CD8-positive, alpha-beta memory T cell (primary cell): ENCODE measurements around the gene AHCY. TPM values are rescaled to one million over a fixed set of nuclear protein-coding genes. Genes with fewer than 3 reads are reported as not detected.

ENCODE experiments used
- CTCF ChIA-PET: fragments of 350-600 bp; sonication (Branson Sonifier 250); formaldehyde crosslinking; loops from one replicate; lab custom pipeline; 2021; ENCODE audit warnings: antibody characterized with exemption; lab: Charles Lee
- POLR2A ChIA-PET: fragments of 350-600 bp; sonication (Branson Sonifier 250); formaldehyde crosslinking; loops from one replicate; lab custom pipeline; 2021; ENCODE audit warnings: antibody characterized with exemption; lab: Charles Lee
- DNase-seq, 5 donors: peaks; one replicate each; pipeline versions ENCODE4 v3.0.0 to v3.0.0-alpha.2; 2020 to 2022; ENCODE audit warnings: mixed read lengths in 1 of 5
- H3K27ac ChIP-seq: one replicate; pipeline ENCODE4 v1.7.0; 2013; ENCODE audit warnings: low read depth, mild to moderate bottlenecking, low read length, moderate library complexity
- H3K27me3 ChIP-seq: 2 replicates; pipeline ENCODE4 v1.7.0; 2013; ENCODE audit warnings: low read length, mild to moderate bottlenecking; ENCODE audit not compliant: insufficient read depth, poor library complexity, severe bottlenecking
- H3K36me3 ChIP-seq: 2 replicates; pipeline ENCODE4 v1.7.0; 2013; ENCODE audit warnings: mild to moderate bottlenecking, low read length, moderate library complexity; ENCODE audit not compliant: insufficient read depth
- H3K4me1 ChIP-seq: 2 replicates; pipeline ENCODE4 v1.7.0; 2013; ENCODE audit warnings: mild to moderate bottlenecking, low read length, moderate library complexity; ENCODE audit not compliant: insufficient read depth
- H3K4me3 ChIP-seq: 2 replicates; pipeline ENCODE4 v1.7.0; 2013; ENCODE audit warnings: mild to moderate bottlenecking, low read length
- H3K9me3 ChIP-seq: 2 replicates; pipeline ENCODE4 v1.7.0; 2013; ENCODE audit warnings: mild to moderate bottlenecking, low read length
- H3K27ac Mint-ChIP-seq, 8 donors: one replicate each; pipeline ENCODE4 v1.8.0; 2020 to 2021; ENCODE audit warnings: mixed read lengths in 8 of 8, mild to moderate bottlenecking in 6 of 8, inconsistent platforms in 3 of 8, moderate library complexity in 3 of 8
- H3K27me3 Mint-ChIP-seq, 2 donors: one replicate each; pipeline ENCODE4 v1.8.0; 2020 to 2021; ENCODE audit warnings: mixed read lengths in 2 of 2, mild to moderate bottlenecking in 1 of 2, moderate library complexity in 1 of 2
- H3K36me3 Mint-ChIP-seq, 3 donors: one replicate each; pipeline ENCODE4 v1.8.0; 2020 to 2021; ENCODE audit warnings: mixed read lengths in 3 of 3, inconsistent platforms in 1 of 3, mild to moderate bottlenecking in 1 of 3
- H3K4me1 Mint-ChIP-seq, 3 donors: one replicate each; pipeline ENCODE4 v1.8.0; 2020 to 2021; ENCODE audit warnings: mixed read lengths in 3 of 3, inconsistent platforms in 1 of 3, mild to moderate bottlenecking in 1 of 3
- H3K4me3 Mint-ChIP-seq, 7 donors: one replicate each; pipeline ENCODE4 v1.8.0; 2020 to 2021; ENCODE audit warnings: mixed read lengths in 7 of 7, mild to moderate bottlenecking in 6 of 7, moderate library complexity in 4 of 7, inconsistent platforms in 2 of 7
- H3K9me3 Mint-ChIP-seq, 5 donors: one replicate each; pipeline ENCODE4 v1.8.0; 2020 to 2022; ENCODE audit warnings: mixed read lengths in 5 of 5, mild to moderate bottlenecking in 3 of 5, moderate library complexity in 2 of 5, inconsistent platforms in 1 of 5
- polyA plus RNA-seq: library from polyadenylated mRNA; unstranded; fragments of 300-500 nt; fragmentation: Illumina TruSeq; gene quantifications from one replicate; pipeline ENCODE4 v1.2.3, GENCODE V29; 2021
- total RNA-seq, 2 experiments: library from RNA; stranded (reverse); gene quantifications; one replicate each; pipeline ENCODE4 v1.2.3, GENCODE V29; 2021

Gene AHCY
- total and polyA plus RNA-seq, 3 experiments from 2014 or later, result 21.4 to 175 (median 169) TPM

- no peak for DNase-seq
- peaks cover 9% of the 10 kb centered on the region for H3K4me1 ChIP-seq
- no peaks in the 10 kb centered on the region for H3K9me3 ChIP-seq
- CTCF ChIA-PET, result no interaction called here
- H3K27me3 Mint-ChIP-seq, result peaks cover 4 to 24% of the 10 kb centered on the region in 2 donors
- H3K27me3 ChIP-seq, result no peaks in the 10 kb centered on the region
- H3K4me1 Mint-ChIP-seq, result peaks cover 0 to 12% (median 9%) of the 10 kb centered on the region in 3 donors
- H3K36me3 ChIP-seq, result no peaks in the 10 kb centered on the region
- POLR2A ChIA-PET, result no interaction called here
- H3K9me3 Mint-ChIP-seq, result no peaks in the 10 kb centered on the region
- no peak overlapping the region for H3K27ac Mint-ChIP-seq
- no peak overlapping the region for H3K4me3 Mint-ChIP-seq
- H3K36me3 Mint-ChIP-seq, result no peaks in the 10 kb centered on the region
- H3K4me3 ChIP-seq, result no peak overlapping the region
- H3K27ac ChIP-seq, result no peak overlapping the region
Observed at GRCh38 chr20:34320861-34321260, 17.7 kb upstream of the AHCY start.

- ChIA-PET CTCF (no interaction called here), POLR2A (no interaction called here)
- Histone ChIP-seq H3K27me3 (no peaks in the 10 kb centered on the region), H3K9me3 (no peaks in the 10 kb centered on the region), H3K4me3 (no peak overlapping the region), H3K36me3 (no peaks in the 10 kb centered on the region), H3K27ac (no peak overlapping the region), H3K4me1 (no peaks in the 10 kb centered on the region)
- DNase-seq, result no peak
- Mint-ChIP-seq H3K4me3 (no peak overlapping the region), H3K27me3 (peaks cover 4 to 20% of the 10 kb centered on the region in 2 donors), H3K36me3 (no peaks in the 10 kb centered on the region), H3K27ac (no peak overlapping the region), H3K4me1 (peaks cover 0 to 2% (median 0%) of the 10 kb centered on the region in 3 donors), H3K9me3 (no peaks in the 10 kb centered on the region)
Observed at GRCh38 chr20:34318609-34319443, 15.7 kb upstream of the AHCY start.

GRCh38 chr20:34316196-34316814 lies 13.2 kb upstream of the AHCY start:
- H3K36me3 Mint-ChIP-seq, result no peaks in the 10 kb centered on the region
- H3K4me3 Mint-ChIP-seq, result no peak overlapping the region
- no peaks in the 10 kb centered on the region for H3K9me3 Mint-ChIP-seq
- H3K27ac Mint-ChIP-seq, result peak overlapping the region in 1 of 8 donors; percentile 26
- DNase-seq, result no peak
- ChIA-PET POLR2A (interaction anchor here (0.6 kb wide), 1 partner anchor 42 kb away, joined by 3 read pairs; no protein-coding TSS in a partner anchor), CTCF (no interaction called here)
- Histone ChIP-seq H3K9me3 (no peaks in the 10 kb centered on the region), H3K27me3 (peaks cover 7% of the 10 kb centered on the region), H3K4me1 (peaks cover 9% of the 10 kb centered on the region), H3K36me3 (no peaks in the 10 kb centered on the region), H3K4me3 (no peak overlapping the region), H3K27ac (no peak overlapping the region)
- peaks cover 6 to 13% (median 12%) of the 10 kb centered on the region in 3 donors for H3K4me1 Mint-ChIP-seq
- H3K27me3 Mint-ChIP-seq, result peaks cover 4 to 24% of the 10 kb centered on the region in 2 donors

- Mint-ChIP-seq H3K27ac (no peak overlapping the region), H3K4me1 (peaks cover 6 to 13% (median 12%) of the 10 kb centered on the region in 3 donors), H3K4me3 (no peak overlapping the region), H3K9me3 (no peaks in the 10 kb centered on the region), H3K36me3 (no peaks in the 10 kb centered on the region), H3K27me3 (peaks cover 2 to 24% of the 10 kb centered on the region in 2 donors)
- no peak for DNase-seq
- Histone ChIP-seq H3K9me3 (no peaks in the 10 kb centered on the region), H3K27me3 (peaks cover 7% of the 10 kb centered on the region), H3K4me3 (no peak overlapping the region), H3K36me3 (no peaks in the 10 kb centered on the region), H3K27ac (no peak overlapping the region), H3K4me1 (peaks cover 9% of the 10 kb centered on the region)
- ChIA-PET POLR2A (no interaction called here), CTCF (interaction anchor here (1.5 kb wide), 1 partner anchor 455 kb away, joined by 4 read pairs; no protein-coding TSS in a partner anchor)
Observed at GRCh38 chr20:34315236-34315635, 12.1 kb upstream of the AHCY start.

GRCh38 chr20:34312544-34313217 lies 9.5 kb upstream of the AHCY start:
- CTCF ChIA-PET, result interaction anchor here (0.6 to 3.5 kb wide), 55 partner anchors 10 to 464 kb away, joined by 3 to 73 read pairs (median 5); partner anchors contain the start of genes AHCY, DYNLRB1, ITCH and MAP1LC3A
- Mint-ChIP-seq H3K27ac (peak overlapping the region in 4 of 8 donors; percentile 11 to 90 (median 70)), H3K9me3 (no peaks in the 10 kb centered on the region), H3K4me1 (peaks cover 6 to 13% (median 12%) of the 10 kb centered on the region in 3 donors), H3K36me3 (no peaks in the 10 kb centered on the region), H3K4me3 (peak overlapping the region in 6 of 7 donors; percentile 0 to 63 (median 28)), H3K27me3 (peaks cover 2 to 23% of the 10 kb centered on the region in 2 donors)
- Histone ChIP-seq H3K27ac (no peak overlapping the region), H3K4me3 (no peak overlapping the region), H3K4me1 (peaks cover 9% of the 10 kb centered on the region), H3K27me3 (peaks cover 7% of the 10 kb centered on the region), H3K36me3 (no peaks in the 10 kb centered on the region), H3K9me3 (no peaks in the 10 kb centered on the region)
- DNase-seq, result peak; percentile 76 to 89 (median 80)
- POLR2A ChIA-PET, result interaction anchor here (0.6 to 1.2 kb wide), 2 partner anchors 10 to 395 kb away, joined by 3 read pairs; partner anchors contain the start of gene AHCY

- H3K4me1 ChIP-seq, result peaks cover 9% of the 10 kb centered on the region
- H3K9me3 ChIP-seq, result no peaks in the 10 kb centered on the region
- peaks cover 6 to 13% (median 12%) of the 10 kb centered on the region in 3 donors for H3K4me1 Mint-ChIP-seq
- peaks cover 7% of the 10 kb centered on the region for H3K27me3 ChIP-seq
- H3K27ac ChIP-seq, result no peak overlapping the region
- CTCF ChIA-PET, result interaction anchor here (0.8 to 3.5 kb wide), 43 partner anchors 9 to 463 kb away, joined by 3 to 73 read pairs (median 6); partner anchors contain the start of genes AHCY, DYNLRB1, ITCH and MAP1LC3A
- H3K27ac Mint-ChIP-seq, result peak overlapping the region in 1 of 8 donors; percentile 17
- no peaks in the 10 kb centered on the region for H3K9me3 Mint-ChIP-seq
- no peak for DNase-seq
- H3K36me3 ChIP-seq, result no peaks in the 10 kb centered on the region
- no peak overlapping the region for H3K4me3 ChIP-seq
- peaks cover 2 to 23% of the 10 kb centered on the region in 2 donors for H3K27me3 Mint-ChIP-seq
- POLR2A ChIA-PET, result interaction anchor here (1.2 kb wide), 1 partner anchor 396 kb away, joined by 3 read pairs; no protein-coding TSS in a partner anchor
- no peaks in the 10 kb centered on the region for H3K36me3 Mint-ChIP-seq
- no peak overlapping the region for H3K4me3 Mint-ChIP-seq
Observed at GRCh38 chr20:34312024-34312460, 8.9 kb upstream of the AHCY start.

GRCh38 chr20:34311118-34312023 lies 8.2 kb upstream of the AHCY start:
- DNase-seq, result no peak
- no peak overlapping the region for H3K4me3 Mint-ChIP-seq

More at GRCh38 chr20:34311118-34312023, 8.2 kb upstream of the AHCY start:
- Histone ChIP-seq H3K9me3 (no peaks in the 10 kb centered on the region), H3K4me1 (peaks cover 9% of the 10 kb centered on the region), H3K36me3 (no peaks in the 10 kb centered on the region), H3K27me3 (peaks cover 7% of the 10 kb centered on the region), H3K4me3 (no peak overlapping the region), H3K27ac (no peak overlapping the region)
- POLR2A ChIA-PET, result no interaction called here
- CTCF ChIA-PET, result interaction anchor here (1.0 to 3.5 kb wide), 14 partner anchors 9 to 461 kb away, joined by 3 to 73 read pairs (median 10); partner anchors contain the start of genes AHCY, DYNLRB1, ITCH and PIGU
- H3K4me1 Mint-ChIP-seq, result peaks cover 6 to 13% (median 12%) of the 10 kb centered on the region in 3 donors
- H3K36me3 Mint-ChIP-seq, result no peaks in the 10 kb centered on the region
- H3K27me3 Mint-ChIP-seq, result peaks cover 2 to 23% of the 10 kb centered on the region in 2 donors
- H3K27ac Mint-ChIP-seq, result peak overlapping the region in 1 of 8 donors; percentile 17
- H3K9me3 Mint-ChIP-seq, result no peaks in the 10 kb centered on the region
